ENCODE measurements around the gene DNAH17. TPM values are rescaled to one million over a fixed set of nuclear protein-coding genes. Genes with fewer than 3 reads are reported as not detected.

DNAH17 gene
- total RNA-seq, 1 experiment from 2014 or later, result 0.13 TPM

GRCh38 chr17:78379131-78379491 lies 198.1 kb downstream of the DNAH17 start:
- peak overlapping the region; percentile 92 to 98 for H3K4me3 Mint-ChIP-seq
- no peak overlapping the region for H3K14ac ChIP-seq (ENCODE audit: insufficient read depth, low read length)
- H2BK5ac ChIP-seq (ENCODE audit: insufficient read length, low read length), result no peak overlapping the region
- no peak overlapping the region for H4K8ac ChIP-seq (replicated peaks; ENCODE audit: insufficient read length, low read depth, low read length)
- no CpG with 5 or more reads among the region's 7 CpGs for WGBS (ENCODE audit: extremely low coverage, insufficient read length, low lambda C conversion rate)
- H3K79me1 ChIP-seq (ENCODE audit: insufficient read depth, low read depth, low read length, poor library complexity, severe bottlenecking), result peaks cover 8% of the 10 kb centered on the region
- H2AFZ ChIP-seq (ENCODE audit: low read length), result no peak overlapping the region
- H3K4me1 ChIP-seq (ENCODE audit: insufficient read depth, low read length), result peaks cover 6% of the 10 kb centered on the region; the same call in 1 of the 2 replicates
- no peak overlapping the region for H3K4ac ChIP-seq (ENCODE audit: low read depth, low read length)
- peak overlapping the region; percentile 53 for H3K9ac ChIP-seq (ENCODE audit: extremely low read depth, insufficient read length, low read length)
- TF ChIP-seq, protein P1, sequence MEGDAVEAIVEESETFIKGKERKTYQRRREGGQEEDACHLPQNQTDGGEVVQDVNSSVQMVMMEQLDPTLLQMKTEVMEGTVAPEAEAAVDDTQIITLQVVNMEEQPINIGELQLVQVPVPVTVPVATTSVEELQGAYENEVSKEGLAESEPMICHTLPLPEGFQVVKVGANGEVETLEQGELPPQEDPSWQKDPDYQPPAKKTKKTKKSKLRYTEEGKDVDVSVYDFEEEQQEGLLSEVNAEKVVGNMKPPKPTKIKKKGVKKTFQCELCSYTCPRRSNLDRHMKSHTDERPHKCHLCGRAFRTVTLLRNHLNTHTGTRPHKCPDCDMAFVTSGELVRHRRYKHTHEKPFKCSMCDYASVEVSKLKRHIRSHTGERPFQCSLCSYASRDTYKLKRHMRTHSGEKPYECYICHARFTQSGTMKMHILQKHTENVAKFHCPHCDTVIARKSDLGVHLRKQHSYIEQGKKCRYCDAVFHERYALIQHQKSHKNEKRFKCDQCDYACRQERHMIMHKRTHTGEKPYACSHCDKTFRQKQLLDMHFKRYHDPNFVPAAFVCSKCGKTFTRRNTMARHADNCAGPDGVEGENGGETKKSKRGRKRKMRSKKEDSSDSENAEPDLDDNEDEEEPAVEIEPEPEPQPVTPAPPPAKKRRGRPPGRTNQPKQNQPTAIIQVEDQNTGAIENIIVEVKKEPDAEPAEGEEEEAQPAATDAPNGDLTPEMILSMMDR (conservative IDR thresholded peaks at IDR 0.05), result no peak
- peaks cover 3 to 13% (median 12%) of the 10 kb centered on the region in 3 experiments; a peak in 5 of 7 replicates for H3K36me3 Mint-ChIP-seq (ENCODE audit: insufficient read depth in 1 of 3, low read depth in 3 of 3)
- no peak overlapping the region for H3K23ac ChIP-seq (ENCODE audit: insufficient read length, low read depth, low read length)
- H4K20me1 ChIP-seq (ENCODE audit: control insufficient read depth, insufficient read depth, insufficient read length), result no peaks in the 10 kb centered on the region
- peaks cover 67 to 68% of the 10 kb centered on the region in 2 experiments for H3K4me1 Mint-ChIP-seq
- H3K9me3 ChIP-seq (ENCODE audit: control insufficient read depth, low read depth, low read length), result no peaks in the 10 kb centered on the region
- no peak overlapping the region for H2BK12ac ChIP-seq (ENCODE audit: insufficient read length, low read depth, low read length)
- no peaks in the 10 kb centered on the region for H3K27me3 Mint-ChIP-seq (ENCODE audit: low read depth)
- no peak overlapping the region for H4K91ac ChIP-seq (ENCODE audit: insufficient read length, low read depth, low read length)
- peaks cover 7% of the 10 kb centered on the region for H3K23me2 ChIP-seq (ENCODE audit: insufficient read length, low read depth, low read length, poor library complexity, severe bottlenecking)
- no peak overlapping the region for H2BK20ac ChIP-seq (ENCODE audit: low read depth, low read length, poor library complexity, severe bottlenecking)
- H2AK5ac ChIP-seq (ENCODE audit: insufficient read length, low read length), result no peak overlapping the region
- H2BK15ac ChIP-seq (ENCODE audit: low read depth, low read length), result no peak overlapping the region
- H3K18ac ChIP-seq (ENCODE audit: insufficient read length, low read depth, low read length), result peak overlapping the region; percentile 27
- H3K27me3 ChIP-seq (ENCODE audit: insufficient read depth, low read length), result no peaks in the 10 kb centered on the region
- H3K56ac ChIP-seq (ENCODE audit: insufficient read length, low read depth, low read length), result no peak overlapping the region
- H3K9me3 Mint-ChIP-seq, result no peaks in the 10 kb centered on the region
- no peak overlapping the region for H2BK120ac ChIP-seq (ENCODE audit: low read depth, low read length, poor library complexity, severe bottlenecking)
- peak overlapping the region; percentile 93 to 97 (median 94) for H3K27ac Mint-ChIP-seq
- no peak overlapping the region for H4K5ac ChIP-seq (ENCODE audit: insufficient read length, low read depth, low read length)
- DNase-seq, result no peak
- H3K4me2 ChIP-seq (ENCODE audit: insufficient read depth, insufficient read length, low read length), result peak overlapping the region; percentile 94
- H3K27ac ChIP-seq (ENCODE audit: insufficient read length, low read depth, low read length), result no peak overlapping the region
- peaks cover 39% of the 10 kb centered on the region for H3K79me2 ChIP-seq (ENCODE audit: insufficient read depth, low read length)
- H3T11ph ChIP-seq (ENCODE audit: low read length), result no peak overlapping the region

Data from H9 (cell line).